HepG2 (cell line): ENCODE data around the gene GLB1L. TPM values are rescaled to one million over a fixed set of nuclear protein-coding genes. Genes with fewer than 3 reads are reported as not detected.

Source experiments
- BRF2 ChIP-seq: sonication (generic); formaldehyde crosslinking; IDR thresholded peaks from 2 replicates; pipeline ENCODE4 v1.8.1; 2022; ENCODE audit warnings: mild to moderate bottlenecking, missing genetic modification reagents
- CC2D1A ChIP-seq: sonication (generic); formaldehyde crosslinking; IDR thresholded peaks from 2 replicates; pipeline ENCODE4 v1.8.1; 2023; ENCODE audit warnings: mild to moderate bottlenecking, missing genetic modification reagents
- FOSL1 ChIP-seq: sonication (generic); formaldehyde crosslinking; IDR thresholded peaks from 2 replicates; pipeline ENCODE4 v1.9.0; 2021; ENCODE audit warnings: missing genetic modification reagents, borderline replicate concordance
- FOXP1 ChIP-seq, 2 experiments: fragments of 450-650 bp in 1 of 2; IDR thresholded peaks; 2 replicates each; pipeline ENCODE4 v1.6.1; 2017 to 2018; ENCODE audit warnings: antibody characterized with exemption in 1 of 2
- HOXA5 ChIP-seq: sonication (generic); formaldehyde crosslinking; IDR thresholded peaks from 2 replicates; pipeline ENCODE4 v1.4.0; 2020; ENCODE audit warnings: missing genetic modification reagents
- KLF16 ChIP-seq, 2 experiments: sonication (generic) in 1 of 2; formaldehyde crosslinking in 1 of 2; IDR thresholded peaks; 2 replicates each; pipeline versions ENCODE4 v1.6.1 to v1.8.0; 2016 to 2023; ENCODE audit warnings: missing genetic modification reagents in 2 of 2, missing compliant biosample characterization in 1 of 2
- KLF6 ChIP-seq: IDR thresholded peaks from 2 replicates; pipeline ENCODE4 v1.8.0; 2016; ENCODE audit warnings: missing biosample characterization, missing genetic modification reagents
- PAWR ChIP-seq: sonication (generic); formaldehyde crosslinking; IDR thresholded peaks from 2 replicates; pipeline ENCODE4 v1.4.0; 2020; ENCODE audit warnings: missing genetic modification reagents, mild to moderate bottlenecking, borderline replicate concordance
- SMAD3 ChIP-seq: sonication (generic); formaldehyde crosslinking; IDR thresholded peaks from 2 replicates; pipeline ENCODE4 v1.4.0; 2020; ENCODE audit warnings: missing genetic modification reagents
- SPEN ChIP-seq: sonication (generic); formaldehyde crosslinking; IDR thresholded peaks from 2 replicates; pipeline ENCODE4 v1.5.1; 2020; ENCODE audit warnings: low read depth, mild to moderate bottlenecking, missing genetic modification reagents
- ZNF274 ChIP-seq: sonication (generic); formaldehyde crosslinking; IDR thresholded peaks from 2 replicates; pipeline ENCODE4 v1.5.1; 2020; ENCODE audit warnings: mild to moderate bottlenecking, missing genetic modification reagents
- ZNF382 ChIP-seq: sonication (generic); formaldehyde crosslinking; IDR thresholded peaks from 2 replicates; pipeline ENCODE4 v1.5.0; 2020; ENCODE audit warnings: missing genetic modification reagents, mild to moderate bottlenecking, borderline replicate concordance
- ZNF510 ChIP-seq: sonication (generic); formaldehyde crosslinking; IDR thresholded peaks from 2 replicates; pipeline ENCODE4 v1.4.0; 2020; ENCODE audit warnings: low read depth, mild to moderate bottlenecking, missing genetic modification reagents
- ZNF577 ChIP-seq: sonication (generic); formaldehyde crosslinking; IDR thresholded peaks from 2 replicates; pipeline ENCODE4 v1.4.0; 2020; ENCODE audit warnings: mild to moderate bottlenecking, low read depth, missing genetic modification reagents, borderline replicate concordance
- ZNF781 ChIP-seq: sonication (generic); formaldehyde crosslinking; IDR thresholded peaks from 2 replicates; pipeline ENCODE4 v1.5.1; 2020; ENCODE audit warnings: borderline replicate concordance, mild to moderate bottlenecking, missing genetic modification reagents; ENCODE audit errors: not compliant biosample characterization
- ZNF784 ChIP-seq: sonication (generic); formaldehyde crosslinking; IDR thresholded peaks from 2 replicates; pipeline ENCODE4 v1.5.1; 2020; ENCODE audit warnings: missing genetic modification reagents, mild to moderate bottlenecking, borderline replicate concordance
- ZSCAN12 ChIP-seq: sonication (generic); formaldehyde crosslinking; IDR thresholded peaks from 2 replicates; pipeline ENCODE4 v1.9.0; 2021; ENCODE audit warnings: mild to moderate bottlenecking, missing genetic modification reagents
- polyA plus RNA-seq, 8 experiments: library from polyadenylated mRNA; depleted of rRNA in 3 of 8; stranded (reverse) in 7 of 8; unstranded in 1 of 8; fragments of >200 nt; fragmentation: Illumina TruSeq in 4 of 8; extraction: Trizol in 4 of 8; gene quantifications; 2 replicates each; pipeline versions ENCODE4 v1.2.1 to v1.2.3, GENCODE V29; 2011 to 2016; ENCODE audit warnings: low read depth in 4 of 8, missing spikeins in 1 of 8, mixed read lengths in 1 of 8; ENCODE audit not compliant: insufficient read depth in 1 of 8
- total RNA-seq, 5 experiments: library from RNA; depleted of rRNA; stranded (reverse); fragments of >200 nt; fragmentation: Illumina TruSeq; extraction: Trizol; gene quantifications; 2 replicates each; pipeline ENCODE4 v1.2.3, GENCODE V29; 2016; ENCODE audit warnings: low read depth in 1 of 5
- TF ChIP-seq, protein P1 (sequence below): sonication (generic); formaldehyde crosslinking; IDR thresholded peaks from 2 replicates; pipeline ENCODE4 v1.5.0; 2020; ENCODE audit warnings: mild to moderate bottlenecking, missing genetic modification reagents, borderline replicate concordance
- TF ChIP-seq, protein P2 (sequence below): sonication (generic); formaldehyde crosslinking; IDR thresholded peaks from 2 replicates; pipeline ENCODE4 v1.8.1; 2023; ENCODE audit warnings: missing genetic modification reagents, inconsistent platforms, borderline replicate concordance

Gene GLB1L
- total and polyA plus RNA-seq, 2 of the 13 experiments (the other 11 are each of a cell fraction or from before 2014, with no cell fraction given) = 6.8 to 7.3 TPM

DNA sequence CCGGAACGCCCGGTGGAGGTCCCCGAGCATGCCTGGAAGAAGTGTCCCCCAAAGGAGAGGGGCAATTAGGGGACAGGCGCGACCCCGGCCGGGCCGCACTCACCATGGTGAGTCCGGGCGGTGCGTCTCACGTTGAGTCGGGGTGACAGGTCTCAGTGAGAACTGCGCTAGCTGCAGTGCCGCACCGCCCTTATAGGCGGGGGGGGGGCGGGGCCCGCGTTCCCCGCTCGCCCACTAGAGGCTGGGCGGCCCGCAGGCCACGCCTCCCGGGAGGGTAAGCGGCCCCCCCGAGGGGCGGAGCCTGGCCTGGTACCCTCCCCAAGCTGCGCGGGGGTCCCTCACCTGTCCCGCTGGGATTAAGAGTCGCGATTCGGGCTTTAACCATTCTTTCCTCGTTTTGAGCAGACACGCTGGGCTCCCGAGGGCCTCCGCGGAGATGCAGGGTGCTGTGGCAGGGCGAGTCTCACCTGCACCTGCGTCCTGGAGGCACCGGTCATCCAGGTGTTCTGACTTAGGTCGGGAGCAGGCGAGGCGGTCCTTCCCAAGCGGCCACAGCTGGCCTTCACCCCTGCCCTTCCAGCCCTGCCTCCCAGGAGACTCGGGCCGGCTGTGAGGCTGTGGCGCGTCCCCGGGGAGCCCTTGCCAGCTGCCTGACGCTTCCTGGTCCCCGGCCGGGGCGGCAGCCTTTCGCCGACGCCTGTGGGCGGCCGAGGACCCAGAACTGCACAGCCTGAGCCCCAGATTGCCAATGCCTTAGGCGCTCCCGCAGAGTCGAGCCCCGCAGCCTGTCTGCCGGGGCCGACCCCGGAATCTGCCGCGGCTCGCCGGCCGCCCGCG lies 8.7 kb upstream of the GLB1L start, which contains the start of gene TUBA4A (continued):
- TF ChIP-seq ZNF784 (CRISPR knock-in tag) = 0 out of 2 replicates have a peak, but pooled peaks have one; percentile 31
- 0 out of 2 replicates have a peak, but pooled peaks have one; percentile 38 for TF ChIP-seq ZNF510
- peak in 1 of 2 experiments; percentile 38; a peak in 1 of 4 replicates for TF ChIP-seq KLF16 (CRISPR knock-in tag; IDR thresholded peaks at IDR 0.05)
- TF ChIP-seq, protein P1, sequence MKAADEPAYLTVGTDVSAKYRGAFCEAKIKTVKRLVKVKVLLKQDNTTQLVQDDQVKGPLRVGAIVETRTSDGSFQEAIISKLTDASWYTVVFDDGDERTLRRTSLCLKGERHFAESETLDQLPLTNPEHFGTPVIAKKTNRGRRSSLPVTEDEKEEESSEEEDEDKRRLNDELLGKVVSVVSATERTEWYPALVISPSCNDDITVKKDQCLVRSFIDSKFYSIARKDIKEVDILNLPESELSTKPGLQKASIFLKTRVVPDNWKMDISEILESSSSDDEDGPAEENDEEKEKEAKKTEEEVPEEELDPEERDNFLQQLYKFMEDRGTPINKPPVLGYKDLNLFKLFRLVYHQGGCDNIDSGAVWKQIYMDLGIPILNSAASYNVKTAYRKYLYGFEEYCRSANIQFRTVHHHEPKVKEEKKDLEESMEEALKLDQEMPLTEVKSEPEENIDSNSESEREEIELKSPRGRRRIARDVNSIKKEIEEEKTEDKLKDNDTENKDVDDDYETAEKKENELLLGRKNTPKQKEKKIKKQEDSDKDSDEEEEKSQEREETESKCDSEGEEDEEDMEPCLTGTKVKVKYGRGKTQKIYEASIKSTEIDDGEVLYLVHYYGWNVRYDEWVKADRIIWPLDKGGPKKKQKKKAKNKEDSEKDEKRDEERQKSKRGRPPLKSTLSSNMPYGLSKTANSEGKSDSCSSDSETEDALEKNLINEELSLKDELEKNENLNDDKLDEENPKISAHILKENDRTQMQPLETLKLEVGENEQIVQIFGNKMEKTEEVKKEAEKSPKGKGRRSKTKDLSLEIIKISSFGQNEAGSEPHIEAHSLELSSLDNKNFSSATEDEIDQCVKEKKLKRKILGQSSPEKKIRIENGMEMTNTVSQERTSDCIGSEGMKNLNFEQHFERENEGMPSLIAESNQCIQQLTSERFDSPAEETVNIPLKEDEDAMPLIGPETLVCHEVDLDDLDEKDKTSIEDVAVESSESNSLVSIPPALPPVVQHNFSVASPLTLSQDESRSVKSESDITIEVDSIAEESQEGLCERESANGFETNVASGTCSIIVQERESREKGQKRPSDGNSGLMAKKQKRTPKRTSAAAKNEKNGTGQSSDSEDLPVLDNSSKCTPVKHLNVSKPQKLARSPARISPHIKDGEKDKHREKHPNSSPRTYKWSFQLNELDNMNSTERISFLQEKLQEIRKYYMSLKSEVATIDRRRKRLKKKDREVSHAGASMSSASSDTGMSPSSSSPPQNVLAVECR (CRISPR knock-in tag) = peak; percentile 77
- TF ChIP-seq SMAD3 (CRISPR knock-in tag) = peak; percentile 38; the same call in 1 of the 2 replicates
- peak; percentile 22; the same call in 1 of the 2 replicates for TF ChIP-seq SPEN (CRISPR knock-in tag)
- no peak for TF ChIP-seq ZNF577 (CRISPR knock-in tag)
- TF ChIP-seq ZNF274 (CRISPR knock-in tag) = peak; percentile 29; the same call in 1 of the 2 replicates
- TF ChIP-seq ZSCAN12 (CRISPR knock-in tag) = 0 out of 2 replicates have a peak, but pooled peaks have one; percentile 55
- peak; percentile 65; the same call in 1 of the 2 replicates for TF ChIP-seq BRF2 (CRISPR knock-in tag)
- TF ChIP-seq, protein P2, sequence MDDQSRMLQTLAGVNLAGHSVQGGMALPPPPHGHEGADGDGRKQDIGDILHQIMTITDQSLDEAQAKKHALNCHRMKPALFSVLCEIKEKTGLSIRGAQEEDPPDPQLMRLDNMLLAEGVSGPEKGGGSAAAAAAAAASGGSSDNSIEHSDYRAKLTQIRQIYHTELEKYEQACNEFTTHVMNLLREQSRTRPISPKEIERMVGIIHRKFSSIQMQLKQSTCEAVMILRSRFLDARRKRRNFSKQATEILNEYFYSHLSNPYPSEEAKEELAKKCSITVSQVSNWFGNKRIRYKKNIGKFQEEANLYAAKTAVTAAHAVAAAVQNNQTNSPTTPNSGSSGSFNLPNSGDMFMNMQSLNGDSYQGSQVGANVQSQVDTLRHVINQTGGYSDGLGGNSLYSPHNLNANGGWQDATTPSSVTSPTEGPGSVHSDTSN (CRISPR knock-in tag) = 0 out of 2 replicates have a peak, but pooled peaks have one; percentile 27
- peak; percentile 30; the same call in 1 of the 2 replicates for TF ChIP-seq KLF6 (CRISPR knock-in tag)
- peak; percentile 49 for TF ChIP-seq ZNF781 (CRISPR knock-in tag)
- no peak for TF ChIP-seq CC2D1A (CRISPR knock-in tag)
- TF ChIP-seq FOXP1 (IDR thresholded peaks at IDR 0.05) = no peak
- no peak for TF ChIP-seq FOXP1 (CRISPR knock-in tag; IDR thresholded peaks at IDR 0.05)
- peak; percentile 10; the same call in 1 of the 2 replicates for TF ChIP-seq FOSL1 (CRISPR knock-in tag)
- 0 out of 2 replicates have a peak, but pooled peaks have one; percentile 49 for TF ChIP-seq HOXA5
- TF ChIP-seq PAWR (CRISPR knock-in tag) = 0 out of 2 replicates have a peak, but pooled peaks have one; percentile 72
- TF ChIP-seq ZNF382 = no peak
